Measurements from ENCODE around the gene CEBPE.

DNA sequence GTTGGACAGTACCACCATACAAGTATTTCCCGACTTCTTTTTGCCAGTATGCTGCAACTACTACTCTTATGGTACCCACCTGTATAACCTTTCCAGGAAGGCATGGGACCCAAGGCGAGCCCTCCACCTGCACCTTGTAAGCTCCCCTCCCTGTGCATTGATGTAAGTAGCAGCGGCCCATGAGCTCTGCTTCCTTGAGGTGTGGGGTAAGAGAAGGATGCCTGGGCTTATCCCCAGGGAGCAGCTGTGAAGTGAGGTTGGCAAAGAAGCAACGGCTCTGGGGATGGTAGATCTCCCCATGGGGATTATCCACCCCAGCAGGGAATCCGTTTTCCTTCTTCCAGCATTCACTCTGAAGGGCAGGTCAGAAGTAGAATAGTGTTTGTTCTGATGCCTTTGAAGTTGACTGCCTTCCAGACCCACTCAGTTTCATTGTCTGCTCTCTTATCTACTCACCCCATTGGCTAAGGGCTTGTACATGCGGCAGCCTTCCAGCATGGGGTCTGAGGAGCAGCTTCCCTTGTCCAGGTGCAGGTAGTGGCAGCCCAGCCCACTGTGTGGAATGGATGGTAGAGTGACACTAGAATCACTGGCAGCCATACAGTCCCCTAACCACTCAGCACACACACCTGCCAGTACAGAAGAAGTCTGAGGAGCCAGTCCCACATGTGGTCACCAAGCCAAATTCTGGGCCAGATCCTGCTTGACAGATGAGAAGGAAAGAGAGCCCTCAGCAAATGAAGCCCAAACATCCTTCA, 17.7 kb downstream of the CEBPE start:
- TF ChIP-seq, protein P1, sequence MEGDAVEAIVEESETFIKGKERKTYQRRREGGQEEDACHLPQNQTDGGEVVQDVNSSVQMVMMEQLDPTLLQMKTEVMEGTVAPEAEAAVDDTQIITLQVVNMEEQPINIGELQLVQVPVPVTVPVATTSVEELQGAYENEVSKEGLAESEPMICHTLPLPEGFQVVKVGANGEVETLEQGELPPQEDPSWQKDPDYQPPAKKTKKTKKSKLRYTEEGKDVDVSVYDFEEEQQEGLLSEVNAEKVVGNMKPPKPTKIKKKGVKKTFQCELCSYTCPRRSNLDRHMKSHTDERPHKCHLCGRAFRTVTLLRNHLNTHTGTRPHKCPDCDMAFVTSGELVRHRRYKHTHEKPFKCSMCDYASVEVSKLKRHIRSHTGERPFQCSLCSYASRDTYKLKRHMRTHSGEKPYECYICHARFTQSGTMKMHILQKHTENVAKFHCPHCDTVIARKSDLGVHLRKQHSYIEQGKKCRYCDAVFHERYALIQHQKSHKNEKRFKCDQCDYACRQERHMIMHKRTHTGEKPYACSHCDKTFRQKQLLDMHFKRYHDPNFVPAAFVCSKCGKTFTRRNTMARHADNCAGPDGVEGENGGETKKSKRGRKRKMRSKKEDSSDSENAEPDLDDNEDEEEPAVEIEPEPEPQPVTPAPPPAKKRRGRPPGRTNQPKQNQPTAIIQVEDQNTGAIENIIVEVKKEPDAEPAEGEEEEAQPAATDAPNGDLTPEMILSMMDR (IDR thresholded peaks at IDR 0.05; ENCODE audit: low read depth, low read length, missing input control), result no peak
- no peak for TF ChIP-seq FOXA1 (IDR thresholded peaks at IDR 0.05)
- no peak for TF ChIP-seq YY1 (IDR thresholded peaks at IDR 0.05)
- TF ChIP-seq NR2F2 (IDR thresholded peaks at IDR 0.05), result no peak
- TF ChIP-seq, protein P2, sequence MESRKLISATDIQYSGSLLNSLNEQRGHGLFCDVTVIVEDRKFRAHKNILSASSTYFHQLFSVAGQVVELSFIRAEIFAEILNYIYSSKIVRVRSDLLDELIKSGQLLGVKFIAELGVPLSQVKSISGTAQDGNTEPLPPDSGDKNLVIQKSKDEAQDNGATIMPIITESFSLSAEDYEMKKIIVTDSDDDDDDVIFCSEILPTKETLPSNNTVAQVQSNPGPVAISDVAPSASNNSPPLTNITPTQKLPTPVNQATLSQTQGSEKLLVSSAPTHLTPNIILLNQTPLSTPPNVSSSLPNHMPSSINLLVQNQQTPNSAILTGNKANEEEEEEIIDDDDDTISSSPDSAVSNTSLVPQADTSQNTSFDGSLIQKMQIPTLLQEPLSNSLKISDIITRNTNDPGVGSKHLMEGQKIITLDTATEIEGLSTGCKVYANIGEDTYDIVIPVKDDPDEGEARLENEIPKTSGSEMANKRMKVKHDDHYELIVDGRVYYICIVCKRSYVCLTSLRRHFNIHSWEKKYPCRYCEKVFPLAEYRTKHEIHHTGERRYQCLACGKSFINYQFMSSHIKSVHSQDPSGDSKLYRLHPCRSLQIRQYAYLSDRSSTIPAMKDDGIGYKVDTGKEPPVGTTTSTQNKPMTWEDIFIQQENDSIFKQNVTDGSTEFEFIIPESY (IDR thresholded peaks at IDR 0.05), result no peak
- TF ChIP-seq TAF1 (conservative IDR thresholded peaks at IDR 0.05), result no peak
- TF ChIP-seq, protein P3, sequence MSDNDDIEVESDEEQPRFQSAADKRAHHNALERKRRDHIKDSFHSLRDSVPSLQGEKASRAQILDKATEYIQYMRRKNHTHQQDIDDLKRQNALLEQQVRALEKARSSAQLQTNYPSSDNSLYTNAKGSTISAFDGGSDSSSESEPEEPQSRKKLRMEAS (IDR thresholded peaks at IDR 0.05), result no peak
- no peak for TF ChIP-seq RAD21 (IDR thresholded peaks at IDR 0.05)
- TF ChIP-seq, protein P4, sequence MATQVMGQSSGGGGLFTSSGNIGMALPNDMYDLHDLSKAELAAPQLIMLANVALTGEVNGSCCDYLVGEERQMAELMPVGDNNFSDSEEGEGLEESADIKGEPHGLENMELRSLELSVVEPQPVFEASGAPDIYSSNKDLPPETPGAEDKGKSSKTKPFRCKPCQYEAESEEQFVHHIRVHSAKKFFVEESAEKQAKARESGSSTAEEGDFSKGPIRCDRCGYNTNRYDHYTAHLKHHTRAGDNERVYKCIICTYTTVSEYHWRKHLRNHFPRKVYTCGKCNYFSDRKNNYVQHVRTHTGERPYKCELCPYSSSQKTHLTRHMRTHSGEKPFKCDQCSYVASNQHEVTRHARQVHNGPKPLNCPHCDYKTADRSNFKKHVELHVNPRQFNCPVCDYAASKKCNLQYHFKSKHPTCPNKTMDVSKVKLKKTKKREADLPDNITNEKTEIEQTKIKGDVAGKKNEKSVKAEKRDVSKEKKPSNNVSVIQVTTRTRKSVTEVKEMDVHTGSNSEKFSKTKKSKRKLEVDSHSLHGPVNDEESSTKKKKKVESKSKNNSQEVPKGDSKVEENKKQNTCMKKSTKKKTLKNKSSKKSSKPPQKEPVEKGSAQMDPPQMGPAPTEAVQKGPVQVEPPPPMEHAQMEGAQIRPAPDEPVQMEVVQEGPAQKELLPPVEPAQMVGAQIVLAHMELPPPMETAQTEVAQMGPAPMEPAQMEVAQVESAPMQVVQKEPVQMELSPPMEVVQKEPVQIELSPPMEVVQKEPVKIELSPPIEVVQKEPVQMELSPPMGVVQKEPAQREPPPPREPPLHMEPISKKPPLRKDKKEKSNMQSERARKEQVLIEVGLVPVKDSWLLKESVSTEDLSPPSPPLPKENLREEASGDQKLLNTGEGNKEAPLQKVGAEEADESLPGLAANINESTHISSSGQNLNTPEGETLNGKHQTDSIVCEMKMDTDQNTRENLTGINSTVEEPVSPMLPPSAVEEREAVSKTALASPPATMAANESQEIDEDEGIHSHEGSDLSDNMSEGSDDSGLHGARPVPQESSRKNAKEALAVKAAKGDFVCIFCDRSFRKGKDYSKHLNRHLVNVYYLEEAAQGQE (IDR thresholded peaks at IDR 0.05), result no peak
